Mucosa of stomach (tissue), 1 donor: ENCODE measurements around the gene PLSCR5.

Experiments used
- H3K27me3 ChIP-seq: one replicate; pipeline ENCODE4 v1.7.0; 2013; ENCODE audit warnings: mild to moderate bottlenecking, low read length; ENCODE audit not compliant: control insufficient read depth, insufficient read depth
- H3K36me3 ChIP-seq: one replicate; pipeline ENCODE4 v1.7.0; 2013; ENCODE audit warnings: low read length; ENCODE audit not compliant: control insufficient read depth, insufficient read depth
- H3K4me1 ChIP-seq: one replicate; pipeline ENCODE4 v1.7.0; 2013; ENCODE audit warnings: mild to moderate bottlenecking, low read length; ENCODE audit not compliant: control insufficient read depth, insufficient read depth
- H3K4me3 ChIP-seq: one replicate; pipeline ENCODE4 v1.7.0; 2013; ENCODE audit warnings: low read length
- H3K9ac ChIP-seq: one replicate; pipeline ENCODE4 v1.7.0; 2013; ENCODE audit warnings: mild to moderate bottlenecking, low read length, moderate library complexity
- H3K9me3 ChIP-seq: one replicate; pipeline ENCODE4 v1.7.0; 2013; ENCODE audit warnings: mild to moderate bottlenecking, low read length, moderate library complexity; ENCODE audit not compliant: control insufficient read depth
- donor health status: Pancreatic carcinoma.

Gene PLSCR5

DNA sequence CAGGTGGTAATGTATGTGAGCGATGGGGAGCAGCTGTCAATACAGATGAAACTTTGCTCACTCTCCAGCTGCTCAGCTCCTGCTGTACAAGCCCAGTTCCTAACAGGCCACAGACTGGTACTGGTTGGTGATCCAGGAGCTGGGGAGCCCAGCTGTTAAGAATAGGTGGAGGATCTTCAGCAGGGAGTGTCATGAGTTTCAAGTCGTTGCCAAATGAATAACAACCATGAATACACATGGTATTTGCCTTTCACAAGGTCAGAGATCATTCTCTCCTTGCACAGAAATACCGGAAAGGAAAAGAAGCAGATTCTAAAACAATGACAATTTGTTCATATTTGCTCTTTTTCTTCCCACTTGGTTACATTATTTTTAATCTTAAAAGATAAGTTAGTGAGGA lies 65.8 kb downstream of the PLSCR5 start:
- no peaks in the 10 kb centered on the region for H3K9me3 ChIP-seq
- peaks cover 21% of the 10 kb centered on the region for H3K4me1 ChIP-seq
- no peak overlapping the region for H3K4me3 ChIP-seq
- H3K9ac ChIP-seq = no peak overlapping the region
- no peaks in the 10 kb centered on the region for H3K27me3 ChIP-seq
- H3K36me3 ChIP-seq = no peaks in the 10 kb centered on the region

DNA sequence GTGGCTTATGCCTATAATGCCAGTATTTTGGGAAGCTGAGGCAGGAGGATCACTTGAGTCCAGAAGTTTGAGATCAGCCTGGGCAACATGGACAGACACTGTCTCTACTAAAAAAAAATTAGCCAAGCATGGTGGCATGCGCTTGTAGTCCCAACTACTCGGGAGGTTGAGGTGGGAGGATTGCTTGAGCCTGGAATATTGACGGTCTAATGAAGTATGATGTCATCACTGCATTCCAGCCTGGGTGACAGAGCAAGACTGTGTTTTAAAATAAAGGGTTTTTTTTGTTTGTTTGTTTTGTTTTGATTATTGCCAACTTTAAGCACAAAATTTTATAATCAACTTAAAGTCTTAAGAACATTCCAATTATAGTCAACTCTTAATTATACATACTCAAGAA lies 67.5 kb downstream of the PLSCR5 start:
- H3K4me3 ChIP-seq = no peak overlapping the region
- H3K4me1 ChIP-seq = peaks cover 21% of the 10 kb centered on the region
- no peaks in the 10 kb centered on the region for H3K9me3 ChIP-seq
- no peaks in the 10 kb centered on the region for H3K27me3 ChIP-seq
- no peak overlapping the region for H3K9ac ChIP-seq
- H3K36me3 ChIP-seq = no peaks in the 10 kb centered on the region

DNA sequence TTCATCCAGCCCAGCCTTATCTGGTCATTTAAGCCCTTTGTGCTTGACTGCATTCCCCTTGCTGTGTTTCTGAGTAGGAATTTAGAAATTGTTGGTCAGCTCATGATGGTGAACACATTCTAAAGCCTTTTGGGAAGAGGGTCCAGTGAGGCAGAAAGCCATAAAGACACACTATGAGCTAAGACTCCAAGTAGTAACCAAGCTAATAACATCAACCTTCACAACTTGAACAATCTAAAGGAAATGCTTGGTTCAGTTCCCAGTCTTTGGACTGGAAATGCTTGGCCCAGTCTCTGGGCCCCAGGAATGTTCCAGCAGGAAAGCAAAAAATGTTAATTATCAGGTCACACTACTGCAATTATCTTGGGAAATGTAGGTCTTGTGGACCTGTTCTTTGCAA lies 68.5 kb downstream of the PLSCR5 start:
- Histone ChIP-seq H3K9me3 (no peaks in the 10 kb centered on the region), H3K36me3 (no peaks in the 10 kb centered on the region), H3K4me3 (no peak overlapping the region), H3K4me1 (peaks cover 19% of the 10 kb centered on the region), H3K9ac (no peak overlapping the region), H3K27me3 (no peaks in the 10 kb centered on the region)
